Hepatocyte (in vitro differentiated cells): Measurements from ENCODE around the gene RASA3. TPM values are rescaled to one million over a fixed set of nuclear protein-coding genes. Genes with fewer than 3 reads are reported as not detected.

ENCODE experiments used
- DNase-seq: peaks from one replicate; pipeline ENCODE4 v3.0.0-alpha.2; 2016; ENCODE audit warnings: low spot score
- H2AFZ ChIP-seq: fragments of 200-600 bp; sonication (generic); 2 replicates; pipeline ENCODE4 v1.6.0; 2016; ENCODE audit warnings: antibody characterized with exemption, mild to moderate bottlenecking
- H3K27ac ChIP-seq: fragments of 200-600 bp; sonication (generic); 2 replicates; pipeline ENCODE4 v1.5.1; 2016; ENCODE audit warnings: mild to moderate bottlenecking
- H3K27me3 ChIP-seq: fragments of 200-600 bp; sonication (generic); 2 replicates; pipeline ENCODE4 v1.6.1; 2016
- H3K36me3 ChIP-seq: fragments of 200-600 bp; sonication (generic); replicated peaks from 2 replicates; pipeline ENCODE4 v1.5.1; 2016; ENCODE audit warnings: low read depth; ENCODE audit not compliant: insufficient read depth
- H3K4me1 ChIP-seq: fragments of 200-600 bp; sonication (generic); 2 replicates; pipeline ENCODE4 v1.5.1; 2016; ENCODE audit warnings: mild to moderate bottlenecking, moderate library complexity; ENCODE audit not compliant: insufficient read depth
- H3K4me2 ChIP-seq: fragments of 200-600 bp; sonication (generic); 2 replicates; pipeline ENCODE4 v1.6.0; 2016
- H3K4me3 ChIP-seq: fragments of 200-600 bp; sonication (generic); 2 replicates; pipeline ENCODE4 v1.5.1; 2016; ENCODE audit warnings: mild to moderate bottlenecking
- H3K79me2 ChIP-seq: fragments of 200-600 bp; sonication (generic); 2 replicates; pipeline ENCODE4 v1.6.0; 2017; ENCODE audit warnings: mild to moderate bottlenecking
- H3K9me2 ChIP-seq: fragments of 200-600 bp; sonication (generic); replicated peaks from 2 replicates; pipeline ENCODE4 v1.6.0; 2017; ENCODE audit warnings: mild to moderate bottlenecking; ENCODE audit not compliant: insufficient read depth
- H3K9me3 ChIP-seq: fragments of 200-600 bp; sonication (generic); 2 replicates; pipeline ENCODE4 v1.5.1; 2016; ENCODE audit warnings: low read depth, mild to moderate bottlenecking
- H4K20me1 ChIP-seq: fragments of 200-600 bp; sonication (generic); 2 replicates; pipeline ENCODE4 v1.6.0; 2016; ENCODE audit warnings: mild to moderate bottlenecking; ENCODE audit not compliant: insufficient read depth, poor library complexity, severe bottlenecking
- CTCF ChIP-seq: fragments of 200-600 bp; sonication (generic); IDR thresholded peaks from 2 replicates; pipeline ENCODE4 v1.5.1; 2016; ENCODE audit warnings: antibody characterized with exemption, mild to moderate bottlenecking; ENCODE audit not compliant: poor library complexity
- EZH2 ChIP-seq: fragments of 200-600 bp; sonication (generic); IDR thresholded peaks from 2 replicates; pipeline ENCODE4 v1.6.1; 2016; ENCODE audit warnings: antibody characterized with exemption, mild to moderate bottlenecking, borderline replicate concordance
- EZH2phosphoT487 ChIP-seq: fragments of 200-600 bp; sonication (generic); IDR thresholded peaks from one replicate; pipeline ENCODE4 v1.6.1; 2018; ENCODE audit warnings: antibody characterized with exemption, mild to moderate bottlenecking, low read depth, moderate library complexity; ENCODE audit not compliant: unreplicated experiment, severe bottlenecking
- WGBS: methylation state at CpG from one replicate; pipeline ENCODE4 v1.1.6; 2016; ENCODE audit warnings: low lambda C conversion rate; ENCODE audit errors: missing lambda C conversion rate; 5-methylcytosine and 5-hydroxymethylcytosine counted together
- polyA plus RNA-seq: library from polyadenylated mRNA; unstranded; fragments of >200 nt; fragmentation: Nextera tagmentation; extraction: Ambion mirVana; gene quantifications from 2 replicates; pipeline ENCODE4 v1.2.1, GENCODE V29; 2016
- total RNA-seq: library from RNA; depleted of rRNA; stranded (reverse); fragments of >200 nt; gene quantifications from 2 replicates; pipeline ENCODE4 v1.2.3, GENCODE V29; 2014

RASA3 gene
- total and polyA plus RNA-seq, 2 experiments from 2014 or later = 5.6 to 6.1 TPM

GRCh38 chr13:113978741-113979481 is 153.5 kb downstream of the RASA3 start:
- H3K9me2 ChIP-seq = no peaks in the 10 kb centered on the region
- no peak overlapping the region for H3K27ac ChIP-seq
- 95% methylated on average over 40 of the region's 41 CpGs for WGBS
- H3K79me2 ChIP-seq = no peaks in the 10 kb centered on the region
- no peaks in the 10 kb centered on the region for H3K36me3 ChIP-seq
- TF ChIP-seq CTCF (no peak), EZH2phosphoT487 (no peak), EZH2 (no peak)
- no peaks in the 10 kb centered on the region for H3K4me1 ChIP-seq
- H4K20me1 ChIP-seq = no peaks in the 10 kb centered on the region
- no peaks in the 10 kb centered on the region for H3K27me3 ChIP-seq
- H3K4me3 ChIP-seq = no peak overlapping the region
- DNase-seq = no peak
- no peak overlapping the region for H3K4me2 ChIP-seq
- no peaks in the 10 kb centered on the region for H3K9me3 ChIP-seq
- no peak overlapping the region for H2AFZ ChIP-seq

- no peak overlapping the region for H2AFZ ChIP-seq
Measured at GRCh38 chr13:113977976-113978375, 154.4 kb downstream of the RASA3 start.

GRCh38 chr13:113976711-113977684 is 155.4 kb downstream of the RASA3 start:
- no peak overlapping the region for H2AFZ ChIP-seq
- no peaks in the 10 kb centered on the region for H3K9me2 ChIP-seq
- H3K4me2 ChIP-seq = no peak overlapping the region
- no peak overlapping the region for H3K4me3 ChIP-seq
- no peak overlapping the region for H3K27ac ChIP-seq
- H3K4me1 ChIP-seq = no peaks in the 10 kb centered on the region
- no peaks in the 10 kb centered on the region for H3K27me3 ChIP-seq
- WGBS = 87% methylated on average over 21 of the region's 21 CpGs
- H3K9me3 ChIP-seq = no peaks in the 10 kb centered on the region
- TF ChIP-seq CTCF = no peak
- TF ChIP-seq EZH2 = no peak
- no peak for TF ChIP-seq EZH2phosphoT487
- no peaks in the 10 kb centered on the region for H3K36me3 ChIP-seq
- no peaks in the 10 kb centered on the region for H4K20me1 ChIP-seq
- no peak for DNase-seq
- H3K79me2 ChIP-seq = no peaks in the 10 kb centered on the region

More at GRCh38 chr13:113977976-113978375, 154.4 kb downstream of the RASA3 start:
- TF ChIP-seq CTCF (no peak), EZH2 (no peak), EZH2phosphoT487 (no peak)
- no peaks in the 10 kb centered on the region for H3K4me1 ChIP-seq
- H3K79me2 ChIP-seq = no peaks in the 10 kb centered on the region
- H3K36me3 ChIP-seq = no peaks in the 10 kb centered on the region
- H3K4me3 ChIP-seq = no peak overlapping the region
- H3K9me3 ChIP-seq = no peaks in the 10 kb centered on the region
- no peaks in the 10 kb centered on the region for H3K9me2 ChIP-seq
- WGBS = 93% methylated on average over 13 of the region's 13 CpGs
- no peak overlapping the region for H3K27ac ChIP-seq
- no peaks in the 10 kb centered on the region for H3K27me3 ChIP-seq
- no peak overlapping the region for H3K4me2 ChIP-seq
- DNase-seq = no peak
- H4K20me1 ChIP-seq = no peaks in the 10 kb centered on the region
